GM11168 (cell line): ENCODE results near the gene SCAF1.

Experiments
- in situ Hi-C: fragments of 300-500 bp; cut with MboI; formaldehyde crosslinking; loops from one replicate; pipeline ENCODE4 v1.12.0; 2022; ENCODE audit warnings: low sequenced_read_pairs; ENCODE audit not compliant: unreplicated experiment

Gene SCAF1

GRCh38 chr19:49640113-49640898 lies 1.7 kb upstream of the SCAF1 start, which contains the start of gene RRAS:
RRAS (minus strand) TSS chr19:49640143; CDS start chr19:49640098, 45 bp downstream.
- in situ Hi-C loops = no loop called here

- in situ Hi-C loops = no loop called here
Measured at GRCh38 chr19:49642492-49643035, 555 bp downstream of the SCAF1 start.

GRCh38 chr19:49643466-49643865 lies 1.5 kb downstream of the SCAF1 start:
- in situ Hi-C loops = no loop called here

- in situ Hi-C loops = no loop called here
Measured at GRCh38 chr19:49645592-49645991, 3.6 kb downstream of the SCAF1 start.

- in situ Hi-C loops = no loop called here
Measured at GRCh38 chr19:49645995-49646394, 4.0 kb downstream of the SCAF1 start.

GRCh38 chr19:49646586-49646985 lies 4.6 kb downstream of the SCAF1 start:
- in situ Hi-C loops = no loop called here

- in situ Hi-C loops = no loop called here
Measured at GRCh38 chr19:49651029-49651819, 9.2 kb downstream of the SCAF1 start.

- in situ Hi-C loops = no loop called here
Measured at GRCh38 chr19:49651820-49652550, 10.0 kb downstream of the SCAF1 start.

- in situ Hi-C loops = no loop called here
Measured at GRCh38 chr19:49652551-49653465, 10.8 kb downstream of the SCAF1 start.

GRCh38 chr19:49653466-49653806 lies 11.4 kb downstream of the SCAF1 start:
- in situ Hi-C loops = no loop called here

- in situ Hi-C loops = no loop called here
Measured at GRCh38 chr19:49654581-49654980, 12.6 kb downstream of the SCAF1 start.

GRCh38 chr19:49655570-49656455 lies 13.8 kb downstream of the SCAF1 start:
- in situ Hi-C loops = no loop called here

- in situ Hi-C loops = no loop called here
Measured at GRCh38 chr19:49656456-49657109, 14.6 kb downstream of the SCAF1 start.

- in situ Hi-C loops = no loop called here
Measured at GRCh38 chr19:49657493-49658138, 15.6 kb downstream of the SCAF1 start.

GRCh38 chr19:49658139-49658517 lies 16.1 kb downstream of the SCAF1 start:
- in situ Hi-C loops = no loop called here

- in situ Hi-C loops = no loop called here
Measured at GRCh38 chr19:49658566-49659442, 16.8 kb downstream of the SCAF1 start.
